ENCODE data around the gene FREM1.

The FREM1 gene

DNA sequence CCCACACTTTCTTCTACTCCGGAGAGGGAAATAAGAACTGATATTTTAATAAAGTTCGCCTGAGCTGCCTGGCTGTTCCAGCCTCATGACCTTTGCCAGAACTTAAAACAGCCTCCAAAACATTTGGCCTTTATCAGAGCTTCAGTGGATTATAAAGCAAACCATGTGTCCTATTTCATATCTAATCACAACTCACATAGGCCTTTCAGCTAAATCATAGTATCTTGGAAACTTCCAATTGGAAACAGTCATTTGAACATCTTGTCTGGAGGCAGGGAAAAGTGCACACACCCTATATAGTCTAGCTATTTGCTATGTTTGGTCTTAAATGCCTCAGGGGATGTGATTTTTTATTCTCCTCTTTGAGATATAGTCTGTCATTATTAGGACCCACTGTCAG is 46.0 kb upstream of the FREM1 start:
- Histone ChIP-seq H3K4me2 (ENCODE audit: low read length) (no peak overlapping the region), H3K4me3 (ENCODE audit: low read depth, low read length, poor library complexity, severe bottlenecking) (no peak overlapping the region), H3K27me3 (ENCODE audit: insufficient read depth, low read length) (no peaks in the 10 kb centered on the region), H3K9me3 (ENCODE audit: low read length) (no peaks in the 10 kb centered on the region), H3K27ac (ENCODE audit: low read depth, low read length, poor library complexity, severe bottlenecking) (no peak overlapping the region), H3K4me1 (ENCODE audit: insufficient read depth, low read length, severe bottlenecking) (no peaks in the 10 kb centered on the region), H4K20me1 (ENCODE audit: insufficient read depth, low read length) (no peaks in the 10 kb centered on the region), H3K36me3 (ENCODE audit: insufficient read depth, low read length) (no peaks in the 10 kb centered on the region), H3K9me2 (ENCODE audit: low read depth, low read length) (no peaks in the 10 kb centered on the region), H2AFZ (ENCODE audit: low read length) (no peak overlapping the region), H3K9ac (ENCODE audit: low read length) (no peak overlapping the region), H3F3A (ENCODE audit: insufficient read depth, low read length) (no peaks in the 10 kb centered on the region), H3K79me2 (ENCODE audit: insufficient read depth, low read length) (no peaks in the 10 kb centered on the region)
- TF ChIP-seq EZH2 (IDR thresholded peaks at IDR 0.05; ENCODE audit: borderline replicate concordance, low read length): no peak
- TF ChIP-seq, protein P1, sequence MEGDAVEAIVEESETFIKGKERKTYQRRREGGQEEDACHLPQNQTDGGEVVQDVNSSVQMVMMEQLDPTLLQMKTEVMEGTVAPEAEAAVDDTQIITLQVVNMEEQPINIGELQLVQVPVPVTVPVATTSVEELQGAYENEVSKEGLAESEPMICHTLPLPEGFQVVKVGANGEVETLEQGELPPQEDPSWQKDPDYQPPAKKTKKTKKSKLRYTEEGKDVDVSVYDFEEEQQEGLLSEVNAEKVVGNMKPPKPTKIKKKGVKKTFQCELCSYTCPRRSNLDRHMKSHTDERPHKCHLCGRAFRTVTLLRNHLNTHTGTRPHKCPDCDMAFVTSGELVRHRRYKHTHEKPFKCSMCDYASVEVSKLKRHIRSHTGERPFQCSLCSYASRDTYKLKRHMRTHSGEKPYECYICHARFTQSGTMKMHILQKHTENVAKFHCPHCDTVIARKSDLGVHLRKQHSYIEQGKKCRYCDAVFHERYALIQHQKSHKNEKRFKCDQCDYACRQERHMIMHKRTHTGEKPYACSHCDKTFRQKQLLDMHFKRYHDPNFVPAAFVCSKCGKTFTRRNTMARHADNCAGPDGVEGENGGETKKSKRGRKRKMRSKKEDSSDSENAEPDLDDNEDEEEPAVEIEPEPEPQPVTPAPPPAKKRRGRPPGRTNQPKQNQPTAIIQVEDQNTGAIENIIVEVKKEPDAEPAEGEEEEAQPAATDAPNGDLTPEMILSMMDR (IDR thresholded peaks at IDR 0.05; ENCODE audit: low read length): no peak

DNA sequence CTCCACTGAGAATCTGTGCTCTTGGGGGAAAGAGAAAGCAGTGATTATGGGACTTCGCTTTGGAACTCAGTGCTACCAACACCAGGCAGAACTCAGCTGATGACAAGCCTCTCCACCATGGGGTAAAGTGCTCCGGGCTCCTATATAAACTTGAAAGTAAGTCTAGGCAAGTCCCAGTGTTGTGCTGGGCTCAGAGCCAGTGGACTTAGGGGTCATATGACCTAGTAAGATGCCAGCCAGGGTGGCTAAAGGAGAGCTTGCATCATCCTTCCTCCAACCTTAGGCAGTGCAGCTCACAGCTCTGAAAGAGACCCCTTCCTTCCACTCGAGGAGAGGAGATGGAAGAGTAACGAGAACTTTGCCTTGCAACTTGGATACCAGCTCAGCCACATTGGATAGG is 35.1 kb upstream of the FREM1 start:
- H3K4me2 ChIP-seq (ENCODE audit: low read length): no peak overlapping the region
- H2AFZ ChIP-seq (ENCODE audit: low read length): no peak overlapping the region
- TF ChIP-seq, protein P1 (IDR thresholded peaks at IDR 0.05; ENCODE audit: low read length): no peak
- TF ChIP-seq EZH2 (IDR thresholded peaks at IDR 0.05; ENCODE audit: borderline replicate concordance, low read length): no peak
- H3K4me3 ChIP-seq (ENCODE audit: low read depth, low read length, poor library complexity, severe bottlenecking): no peak overlapping the region
- H4K20me1 ChIP-seq (ENCODE audit: insufficient read depth, low read length): no peaks in the 10 kb centered on the region
- H3K9ac ChIP-seq (ENCODE audit: low read length): no peak overlapping the region
- no peaks in the 10 kb centered on the region for H3K27me3 ChIP-seq (ENCODE audit: insufficient read depth, low read length)
- no peaks in the 10 kb centered on the region for H3K79me2 ChIP-seq (ENCODE audit: insufficient read depth, low read length)
- H3K9me2 ChIP-seq (ENCODE audit: low read depth, low read length): no peaks in the 10 kb centered on the region
- H3F3A ChIP-seq (ENCODE audit: insufficient read depth, low read length): no peaks in the 10 kb centered on the region
- H3K9me3 ChIP-seq (ENCODE audit: low read length): no peaks in the 10 kb centered on the region
- no peaks in the 10 kb centered on the region for H3K36me3 ChIP-seq (ENCODE audit: insufficient read depth, low read length)
- H3K27ac ChIP-seq (ENCODE audit: low read depth, low read length, poor library complexity, severe bottlenecking): no peak overlapping the region
- H3K4me1 ChIP-seq (ENCODE audit: insufficient read depth, low read length, severe bottlenecking): no peaks in the 10 kb centered on the region

DNA sequence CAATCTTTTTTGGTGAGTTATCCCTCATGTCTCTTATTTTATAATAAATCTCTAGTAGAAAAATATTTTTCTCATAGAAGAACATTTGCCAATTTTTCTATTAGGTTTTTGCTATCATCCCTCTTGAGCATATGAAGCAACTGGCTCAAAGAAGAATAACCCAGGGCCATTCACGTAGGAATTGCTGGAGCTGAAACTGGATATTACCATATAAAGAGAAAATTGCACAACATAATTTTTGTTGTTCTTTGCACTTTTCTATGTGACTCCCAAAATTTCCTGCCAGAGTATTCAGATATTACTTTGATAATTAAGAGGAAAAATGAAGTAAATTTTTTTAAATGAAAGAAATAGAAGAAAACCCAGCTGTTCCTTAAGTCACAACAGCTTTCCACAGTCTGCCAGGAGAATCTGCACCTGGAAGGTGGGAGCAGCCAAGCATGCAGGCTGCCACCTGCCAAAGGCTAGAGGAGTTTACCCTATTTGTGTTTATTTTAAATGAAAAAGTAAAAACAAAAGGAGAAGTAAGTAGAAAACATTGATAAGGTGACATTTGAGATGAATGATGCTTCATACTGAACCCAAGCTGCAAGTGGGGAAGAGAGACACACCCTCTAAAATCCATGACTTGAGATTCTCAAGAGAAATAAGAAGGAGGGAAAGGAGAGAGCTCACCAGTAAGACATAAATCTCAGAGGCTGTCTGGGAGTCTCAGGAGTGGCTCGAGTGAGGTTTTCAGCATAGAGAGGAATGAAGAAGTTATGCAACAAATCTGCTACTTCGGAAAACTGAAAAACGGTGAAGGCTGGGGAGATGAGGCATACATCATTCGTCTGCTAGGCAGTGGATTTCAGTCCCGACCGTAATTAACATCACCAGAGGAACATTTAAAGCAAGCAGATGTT is 31.5 kb upstream of the FREM1 start:
- no peaks in the 10 kb centered on the region for H3K4me1 ChIP-seq (ENCODE audit: insufficient read depth, low read length, severe bottlenecking)
- no peaks in the 10 kb centered on the region for H3K9me2 ChIP-seq (ENCODE audit: low read depth, low read length)
- H3K36me3 ChIP-seq (ENCODE audit: insufficient read depth, low read length): no peaks in the 10 kb centered on the region
- H3K4me2 ChIP-seq (ENCODE audit: low read length): no peak overlapping the region
- TF ChIP-seq, protein P1 (IDR thresholded peaks at IDR 0.05; ENCODE audit: low read length): no peak
- no peak for TF ChIP-seq EZH2 (IDR thresholded peaks at IDR 0.05; ENCODE audit: borderline replicate concordance, low read length)
- H3K4me3 ChIP-seq (ENCODE audit: low read depth, low read length, poor library complexity, severe bottlenecking): no peak overlapping the region
- H3K27me3 ChIP-seq (ENCODE audit: insufficient read depth, low read length): no peaks in the 10 kb centered on the region
- H3F3A ChIP-seq (ENCODE audit: insufficient read depth, low read length): no peaks in the 10 kb centered on the region
- H3K79me2 ChIP-seq (ENCODE audit: insufficient read depth, low read length): no peaks in the 10 kb centered on the region
- H3K9ac ChIP-seq (ENCODE audit: low read length): no peak overlapping the region
- no peak overlapping the region for H2AFZ ChIP-seq (ENCODE audit: low read length)
- no peaks in the 10 kb centered on the region for H3K9me3 ChIP-seq (ENCODE audit: low read length)
- no peaks in the 10 kb centered on the region for H4K20me1 ChIP-seq (ENCODE audit: insufficient read depth, low read length)
- H3K27ac ChIP-seq (ENCODE audit: low read depth, low read length, poor library complexity, severe bottlenecking): no peak overlapping the region
